HEK293 (cell line): ENCODE results near the gene MACROH2A1.

Source experiments
- CTCF ChIP-seq: fragments of 450-650 bp; formaldehyde crosslinking; IDR thresholded peaks from 2 replicates; pipeline ENCODE4 v1.5.1; 2016; ENCODE audit warnings: missing biosample characterization, missing genetic modification characterization
- REST ChIP-seq: fragments of 450-650 bp; formaldehyde crosslinking; IDR thresholded peaks from 2 replicates; pipeline ENCODE4 v1.5.1; 2016; ENCODE audit warnings: missing biosample characterization, missing genetic modification characterization
- ZNF121 ChIP-seq: fragments of 450-650 bp; formaldehyde crosslinking; IDR thresholded peaks from 2 replicates; pipeline ENCODE4 v1.5.1; 2016; ENCODE audit warnings: missing biosample characterization, missing genetic modification characterization
- ZNF302 ChIP-seq: fragments of 450-650 bp; formaldehyde crosslinking; IDR thresholded peaks from 2 replicates; pipeline ENCODE4 v1.5.1; 2016; ENCODE audit warnings: missing biosample characterization, missing genetic modification characterization, low read depth
- ZNF600 ChIP-seq: fragments of 450-650 bp; formaldehyde crosslinking; IDR thresholded peaks from 2 replicates; pipeline ENCODE4 v1.5.1; 2016; ENCODE audit warnings: missing biosample characterization, missing genetic modification characterization

- TF ChIP-seq ZNF600 (tag by site-specific recombination) (no peak), ZNF121 (tag by site-specific recombination) (no peak), REST (tag by site-specific recombination) (no peak), ZNF302 (tag by site-specific recombination) (no peak), CTCF (no peak)
Measured at GRCh38 chr5:135441350-135441831, 42.4 kb upstream of the MACROH2A1 start.
